HL-60/S4 (cell line): ENCODE data around the gene PXDN.

Experiments
- in situ Hi-C: fragments of 300-500 bp; cut with MboI; formaldehyde crosslinking; loops from 2 replicates; pipeline ENCODE4 v1.14.3; 2022; ENCODE audit warnings: low sequenced_read_pairs

Gene PXDN

DNA sequence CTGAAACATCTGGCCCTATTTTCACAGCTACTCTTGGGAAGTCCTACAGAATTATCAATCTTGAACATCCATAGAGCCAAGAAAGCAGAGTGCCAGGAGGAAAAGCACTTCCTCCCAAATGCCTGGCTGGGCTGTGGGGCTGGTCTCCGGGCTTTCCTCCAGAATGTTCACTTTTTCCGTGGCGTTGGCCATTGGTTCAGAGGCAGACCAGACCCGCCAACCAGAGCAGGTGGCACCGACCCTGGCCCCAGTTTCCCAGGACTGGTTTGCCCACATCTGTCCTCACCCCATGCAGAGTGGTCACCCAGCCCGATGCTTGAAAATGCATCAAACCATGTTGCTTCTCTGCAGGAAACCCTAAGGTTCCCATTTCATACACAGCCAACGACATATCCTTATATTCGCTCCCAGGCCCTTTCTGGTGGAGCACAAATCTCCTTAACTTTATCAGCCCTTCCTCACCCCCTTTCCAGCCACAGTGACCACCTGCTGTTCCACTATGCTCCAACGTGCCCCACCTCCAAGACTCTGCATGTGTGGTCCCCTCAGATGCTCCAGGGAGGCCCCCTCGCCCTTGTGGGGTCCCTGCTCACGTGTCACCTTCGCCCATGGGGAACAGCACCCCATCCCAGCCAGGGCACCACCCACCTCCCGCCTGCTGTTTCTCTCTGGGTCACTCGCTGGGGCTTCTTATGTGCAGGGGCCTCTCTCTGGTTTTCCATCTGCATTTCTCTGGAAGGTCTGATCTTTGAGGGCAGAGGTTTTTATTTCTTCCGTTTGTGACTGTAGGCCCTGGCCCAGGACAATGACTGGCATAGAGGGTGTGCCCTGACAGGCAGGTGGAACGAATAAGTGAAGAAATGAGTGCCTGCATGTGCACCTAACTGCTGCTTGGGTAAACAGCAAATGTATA is 92.9 kb downstream of the PXDN start:
- in situ Hi-C loops, result no loop called here

- in situ Hi-C loops, result no loop called here
Measured at GRCh38 chr2:1650085-1650872, 94.0 kb downstream of the PXDN start.

DNA sequence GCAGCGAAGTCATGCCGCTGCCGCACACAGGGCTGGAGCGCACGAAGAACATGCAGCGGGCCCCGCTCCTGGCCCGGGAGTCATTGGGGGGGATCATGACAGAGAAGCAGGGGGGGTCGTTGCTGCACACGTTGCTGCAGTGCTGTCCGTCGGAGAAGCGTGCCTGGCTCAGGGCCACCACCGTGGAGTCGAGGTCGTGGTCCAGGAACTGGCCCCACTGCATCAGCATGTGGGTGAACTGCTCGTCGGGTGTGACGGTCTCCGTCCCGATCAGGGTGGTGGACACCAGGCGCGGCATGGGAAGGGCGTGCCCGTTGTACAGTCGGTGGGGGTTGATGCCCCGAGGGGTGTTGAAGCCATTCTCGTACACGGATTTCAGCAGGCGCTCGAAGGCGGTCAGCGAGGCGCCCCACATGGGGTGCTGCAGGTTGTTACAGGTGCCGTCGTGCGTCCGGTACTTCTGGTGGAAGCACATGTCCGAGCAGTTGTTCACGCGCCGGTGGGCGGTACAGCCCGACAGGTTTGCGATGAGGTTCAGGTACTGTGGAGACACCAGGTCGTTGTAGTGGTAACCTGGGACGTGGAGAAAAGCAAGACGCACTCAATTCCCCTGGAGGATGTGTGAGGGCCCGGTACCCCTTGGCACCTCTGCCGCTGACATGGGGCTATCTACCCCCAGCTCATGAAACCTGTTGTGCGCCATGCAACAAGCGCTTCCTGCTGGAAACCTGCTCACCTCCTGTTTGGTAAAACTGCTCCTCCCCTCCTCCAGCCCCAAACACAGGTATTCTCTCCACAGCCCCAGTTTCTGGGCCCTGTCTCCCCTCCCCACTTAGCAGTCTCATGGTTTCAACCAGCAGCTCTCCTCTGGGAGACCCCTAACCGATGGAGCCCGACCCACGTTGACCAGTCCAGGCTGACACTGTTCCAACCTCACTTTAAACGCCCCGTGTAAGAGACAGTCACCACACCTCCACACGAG is 94.9 kb downstream of the PXDN start:
- in situ Hi-C loops, result no loop called here

DNA sequence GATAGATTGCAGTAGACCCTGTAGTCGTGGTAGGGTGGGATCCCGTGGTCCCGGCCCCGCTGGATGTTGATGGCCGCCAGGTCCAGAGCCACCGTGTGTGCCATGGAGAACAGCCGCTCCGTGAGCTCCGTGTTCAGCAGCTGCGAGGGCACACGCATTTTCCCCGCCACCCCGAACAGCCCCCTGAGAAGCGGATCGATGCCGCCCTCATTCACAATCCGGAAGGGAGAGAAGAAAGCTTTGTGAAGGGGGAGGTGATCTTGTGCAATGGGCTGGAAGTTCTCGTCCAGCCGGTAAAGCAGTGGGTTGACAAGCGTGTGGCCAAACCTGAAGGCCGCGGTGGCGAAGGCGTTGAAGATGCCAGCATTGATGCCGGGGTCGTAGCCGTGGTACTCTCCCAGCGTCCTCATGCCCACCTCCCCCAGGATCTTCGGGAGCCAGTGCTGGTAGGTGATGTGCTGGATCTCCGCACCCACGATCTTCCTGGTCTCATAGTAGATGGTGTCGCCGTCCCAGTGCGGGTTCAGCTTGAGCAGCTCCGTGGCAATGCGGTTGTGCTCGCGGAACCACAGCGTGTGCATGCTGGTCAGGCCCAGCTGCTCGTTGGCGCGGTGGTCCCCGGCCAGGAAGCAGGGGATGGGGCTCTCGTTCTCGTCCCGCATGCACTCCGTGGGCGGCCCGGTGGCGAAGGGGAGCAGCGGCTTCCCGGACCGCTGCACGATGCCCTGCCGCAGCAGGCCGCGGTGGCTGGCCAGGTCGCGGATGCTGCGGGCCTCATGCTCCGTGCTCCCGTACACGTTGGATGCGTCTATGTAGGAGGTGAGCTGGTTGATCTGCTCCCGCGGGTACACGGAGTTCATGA is 95.8 kb downstream of the PXDN start:
- in situ Hi-C loops, result no loop called here

DNA sequence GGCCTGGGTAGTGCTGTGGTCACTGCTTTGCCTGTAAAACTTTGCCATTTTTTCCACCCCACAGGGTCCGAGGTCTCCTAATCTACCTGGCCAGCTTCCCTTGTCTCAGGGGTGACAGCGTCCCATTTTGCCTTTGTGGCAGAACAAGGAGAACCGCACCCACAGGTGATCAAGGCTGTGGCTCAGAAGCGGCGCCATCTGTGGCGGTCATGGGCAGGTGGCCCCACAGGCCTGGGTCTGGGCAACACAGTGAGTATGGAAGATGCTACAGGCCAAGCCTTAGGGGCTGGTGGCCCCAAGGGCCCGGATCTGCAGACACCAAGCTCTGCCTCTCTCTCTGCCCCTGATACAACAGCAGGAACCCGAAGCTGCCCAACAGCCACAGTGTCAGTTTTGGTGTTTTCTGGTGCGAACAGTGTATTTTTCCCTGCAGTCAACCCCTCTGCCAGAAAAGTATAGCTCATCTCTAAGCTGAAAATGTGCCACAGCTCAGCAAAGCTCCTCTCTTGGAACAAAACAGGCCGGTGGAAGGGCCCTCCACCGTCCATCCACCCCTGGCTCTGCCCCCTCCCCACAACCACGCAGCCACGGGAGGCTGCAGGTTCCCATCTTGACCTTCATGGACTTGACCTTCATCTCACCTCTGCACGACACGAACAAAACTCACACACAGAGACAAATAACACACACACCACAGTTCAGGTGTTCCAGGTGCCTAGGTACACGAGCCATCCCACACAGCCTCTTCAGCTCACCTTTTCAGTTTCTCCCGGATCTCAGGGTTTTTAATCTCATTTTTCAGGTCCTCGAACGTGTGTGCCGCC is 96.7 kb downstream of the PXDN start:
- in situ Hi-C loops, result no loop called here

GRCh38 chr2:1645761-1646476 is 98.4 kb downstream of the PXDN start:
- in situ Hi-C loops, result no loop called here

DNA sequence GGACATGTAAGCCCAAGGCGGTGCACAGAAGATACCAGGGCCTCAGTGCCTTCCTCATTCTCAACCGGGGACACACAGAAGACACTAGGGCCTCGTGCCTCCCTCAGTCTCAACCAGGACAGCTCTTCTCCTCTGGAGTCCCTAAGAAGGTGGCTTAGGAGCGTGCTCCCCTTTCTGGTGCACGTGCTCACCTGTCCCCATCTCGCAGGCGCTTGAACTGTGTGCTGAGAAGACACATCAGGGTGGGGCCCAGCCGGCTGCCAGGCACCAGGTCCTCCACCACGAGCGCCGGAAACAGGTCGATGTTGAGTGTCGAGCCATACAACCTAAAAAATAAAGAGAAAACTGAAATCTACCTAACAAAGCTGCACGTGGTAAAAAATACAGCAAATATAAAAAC is 99.9 kb downstream of the PXDN start:
- in situ Hi-C loops, result no loop called here

DNA sequence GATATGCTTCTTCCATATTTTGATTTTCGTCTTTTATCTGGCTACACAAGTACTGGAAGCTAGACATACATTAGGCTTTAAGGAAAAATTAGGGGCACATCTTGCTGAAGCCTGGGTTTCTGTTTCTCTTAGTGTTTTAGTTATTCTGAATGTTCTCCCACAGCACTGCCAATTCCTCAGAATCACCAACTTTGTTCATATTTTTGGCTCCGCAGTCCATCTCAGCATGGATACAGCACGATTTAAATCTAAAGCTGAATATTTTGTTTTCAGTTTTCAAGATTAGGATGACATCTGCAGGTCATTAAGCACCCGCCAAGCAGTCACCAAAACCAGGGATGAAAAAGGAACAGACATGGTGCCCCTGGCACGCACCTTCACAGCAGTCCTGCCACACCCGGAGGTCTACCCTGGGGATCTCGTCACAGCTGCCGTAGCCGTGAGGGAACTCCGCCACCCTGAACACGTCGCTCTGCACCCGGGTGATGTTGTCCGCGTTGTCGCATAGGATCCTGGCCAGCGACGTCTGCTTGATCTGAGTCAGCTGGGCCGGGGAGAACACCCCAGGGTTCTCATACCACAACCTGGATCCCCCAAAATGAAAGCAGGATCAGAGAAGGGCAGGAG is 101.2 kb downstream of the PXDN start:
- in situ Hi-C loops, result no loop called here

GRCh38 chr2:1642066-1642861 is 102.1 kb downstream of the PXDN start:
- in situ Hi-C loops, result no loop called here

GRCh38 chr2:1641523-1641922 is 102.8 kb downstream of the PXDN start:
- in situ Hi-C loops, result no loop called here

DNA sequence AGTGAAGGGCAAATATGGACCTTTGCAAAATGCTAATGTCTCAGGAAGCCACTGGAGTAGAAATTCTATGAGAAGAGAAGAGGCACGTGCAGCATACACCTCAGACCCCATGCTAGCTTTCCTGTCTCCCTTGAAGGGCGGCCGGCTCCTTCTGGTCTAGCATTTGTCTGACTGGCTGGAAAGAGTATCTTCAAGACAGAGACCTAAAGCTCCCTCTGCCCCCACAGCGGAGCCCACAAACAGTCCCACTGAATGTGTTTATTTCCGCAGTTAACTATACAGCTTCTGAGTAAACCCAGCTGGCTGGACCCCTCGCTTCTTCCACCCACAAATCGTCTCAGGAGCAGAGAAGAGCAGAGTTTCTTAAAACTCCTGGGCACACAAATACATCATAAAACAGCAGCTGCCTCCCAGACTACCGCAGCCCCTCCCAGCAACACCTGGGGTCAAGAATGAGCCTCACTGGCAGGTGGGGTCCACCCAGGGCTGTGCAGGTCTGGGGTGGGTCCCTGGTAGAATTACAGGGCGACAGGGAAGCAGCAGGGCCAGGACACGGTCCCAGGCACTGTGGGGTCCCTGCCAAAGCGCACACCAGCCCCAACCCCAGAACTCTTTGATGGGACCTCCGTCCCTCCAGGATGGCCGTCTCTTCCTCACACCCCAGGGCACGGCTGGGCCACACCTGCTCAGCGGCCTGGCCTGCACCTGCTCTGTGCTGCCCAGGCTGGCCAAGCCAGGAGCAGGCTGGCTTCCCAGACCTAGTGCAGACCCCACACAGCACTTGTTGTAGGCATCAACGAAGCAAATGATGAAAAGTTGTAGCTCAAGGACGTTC is 103.8 kb downstream of the PXDN start:
- in situ Hi-C loops, result no loop called here

DNA sequence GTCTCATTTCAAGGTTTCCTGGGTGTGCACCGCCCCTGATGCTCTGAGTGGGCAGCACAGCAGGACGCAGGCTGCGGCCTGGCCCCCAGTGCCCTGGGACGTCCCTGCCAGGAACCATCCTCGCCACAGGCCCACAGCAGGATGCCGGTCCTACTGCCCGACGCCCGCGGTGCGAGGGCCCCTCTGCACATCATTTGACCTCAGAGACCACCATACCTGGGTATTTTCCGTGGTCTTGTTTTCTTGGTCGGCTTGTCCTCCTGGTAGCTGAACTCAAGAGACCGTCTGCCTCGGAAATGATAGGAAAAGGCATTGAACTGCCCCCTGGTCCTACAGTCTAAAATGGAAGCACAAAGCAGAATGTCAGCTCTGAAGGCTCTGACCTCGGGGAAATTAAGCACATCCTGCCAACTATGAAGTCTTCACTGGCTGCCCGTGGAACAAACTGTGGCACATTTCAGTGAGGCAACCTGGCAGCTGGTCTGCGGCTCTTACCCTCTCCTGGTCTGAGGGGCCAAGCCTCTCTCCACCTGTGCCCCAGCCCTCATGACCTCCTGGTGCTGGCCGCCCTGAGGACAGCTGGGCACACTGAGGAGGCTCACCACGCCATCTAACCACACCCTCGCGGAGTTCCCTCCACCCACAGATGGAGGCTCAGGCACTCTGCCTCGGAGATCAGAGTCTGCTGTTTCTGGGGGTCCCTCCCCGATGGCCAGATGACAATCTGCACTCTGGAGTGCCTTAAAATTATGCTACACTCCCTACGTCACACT is 105.0 kb downstream of the PXDN start:
- in situ Hi-C loops, result no loop called here

GRCh38 chr2:1638281-1638860 is 105.9 kb downstream of the PXDN start:
- in situ Hi-C loops, result no loop called here

- in situ Hi-C loops, result no loop called here
Measured at GRCh38 chr2:1636791-1637415, 107.4 kb downstream of the PXDN start.

- in situ Hi-C loops, result no loop called here
Measured at GRCh38 chr2:1635823-1636222, 108.5 kb downstream of the PXDN start.
